K562 (cell line): ENCODE results near the gene UTP11. TPM values are rescaled to one million over a fixed set of nuclear protein-coding genes. Genes with fewer than 3 reads are reported as not detected.
A peak's percentile ranks its signal among the peaks of the same experiment; 100 is the strongest.

Experiments used
- CREB1 ChIP-seq, 2 experiments: sonication (generic) in 1 of 2; formaldehyde crosslinking in 1 of 2; IDR thresholded peaks; 2 replicates each; pipeline versions ENCODE4 v1.6.1 to v1.8.0; 2012 to 2022; ENCODE audit warnings: inconsistent platforms in 1 of 2, mild to moderate bottlenecking in 1 of 2, missing genetic modification reagents in 1 of 2, moderate library complexity in 1 of 2
- HNRNPK ChIP-seq: fragments of 200-400 bp; formaldehyde crosslinking; IDR thresholded peaks from one replicate; pipeline ENCODE4 v1.6.1; 2018; ENCODE audit warnings: mild to moderate bottlenecking, low read depth, low read length; ENCODE audit not compliant: poor library complexity, severe bottlenecking
- MAFG ChIP-seq: fragments of 450-650 bp; conservative IDR thresholded peaks from 2 replicates; pipeline ENCODE4 v1.6.1; 2016; ENCODE audit warnings: missing genetic modification characterization, missing compliant biosample characterization
- MTF1 ChIP-seq: fragments of 250-450 bp; sonication (Bioruptor Pico); IDR thresholded peaks from 2 replicates; pipeline ENCODE4 v1.9.0; 2021; ENCODE audit warnings: moderate library complexity, mild to moderate bottlenecking, inconsistent platforms, borderline replicate concordance
- POLR2AphosphoS2 ChIP-seq: IDR thresholded peaks from 2 replicates; pipeline ENCODE4 v1.6.1; 2012; ENCODE audit warnings: low read length, improper control_type of control experiment
- POLR2G ChIP-seq: fragments of 200-400 bp; formaldehyde crosslinking; IDR thresholded peaks from 2 replicates; pipeline ENCODE4 v1.6.1; 2017; ENCODE audit warnings: low read depth, mild to moderate bottlenecking, antibody characterized with exemption, low read length, moderate library complexity
- RBFOX2 ChIP-seq: fragments of 200-400 bp; formaldehyde crosslinking; IDR thresholded peaks from 2 replicates; pipeline ENCODE4 v1.6.1; 2017; ENCODE audit warnings: low read depth, mild to moderate bottlenecking, low read length, moderate library complexity
- RBM22 ChIP-seq: fragments of 200-400 bp; formaldehyde crosslinking; IDR thresholded peaks from 2 replicates; pipeline ENCODE4 v1.6.1; 2018; ENCODE audit warnings: low read length, low read depth; ENCODE audit not compliant: poor library complexity, severe bottlenecking
- ZFP36 ChIP-seq: fragments of 150-350 bp; IDR thresholded peaks from 2 replicates; pipeline ENCODE4 v1.6.1; 2018; ENCODE audit warnings: low read length, low read depth; ENCODE audit not compliant: partially characterized antibody
- ZNF12 ChIP-seq: sonication (generic); formaldehyde crosslinking; IDR thresholded peaks from 2 replicates; pipeline ENCODE4 v1.4.0; 2020; ENCODE audit warnings: mild to moderate bottlenecking, missing genetic modification reagents
- ZNF584 ChIP-seq: fragments of 200-800 bp; sonication (Bioruptor generic); IDR thresholded peaks from 2 replicates; pipeline ENCODE4 v1.6.1; 2016; ENCODE audit warnings: low read depth, mild to moderate bottlenecking, missing genetic modification characterization, missing compliant biosample characterization
- ZNF785 ChIP-seq: fragments of 250-450 bp; sonication (Bioruptor Pico); IDR thresholded peaks from 2 replicates; pipeline ENCODE4 v1.4.0; 2020; ENCODE audit warnings: mild to moderate bottlenecking
- polyA plus RNA-seq, 8 experiments: library from polyadenylated mRNA; depleted of rRNA in 4 of 8; stranded (reverse) in 5 of 8; unstranded in 3 of 8; fragments of >200 nt; fragmentation: Nextera tagmentation in 2 of 8; fragmentation: Illumina TruSeq in 1 of 8; extraction: Ambion mirVana in 2 of 8; extraction: Trizol in 1 of 8; gene quantifications; 2 replicates each; pipeline versions ENCODE4 v1.2.1 to v1.2.3, GENCODE V29; 2011 to 2014; ENCODE audit warnings: inconsistent platforms in 1 of 8, missing spikeins in 1 of 8
- total RNA-seq, 7 experiments: library from RNA; depleted of rRNA in 6 of 7; stranded (reverse); fragments of >200 nt in 6 of 7; fragmentation: Illumina TruSeq in 2 of 7; extraction: Trizol in 2 of 7; gene quantifications; 2 replicates each; pipeline versions ENCODE4 v1.2.1 to v1.2.3, GENCODE V29; 2011 to 2021; ENCODE audit warnings: low replicate concordance in 1 of 7
- TF ChIP-seq, protein P1 (sequence below): fragments of 450-650 bp; formaldehyde crosslinking; IDR thresholded peaks from 2 replicates; pipeline ENCODE4 v1.4.0; 2022; ENCODE audit warnings: mild to moderate bottlenecking, moderate library complexity
- TF ChIP-seq, protein P2 (sequence below): fragments of 450-650 bp; formaldehyde crosslinking; IDR thresholded peaks from 2 replicates; pipeline ENCODE4 v1.4.0; 2022; ENCODE audit warnings: missing genetic modification characterization
- TF ChIP-seq, protein P3 (sequence below): fragments of 450-650 bp; IDR thresholded peaks from 2 replicates; pipeline ENCODE4 v1.6.1; 2018; ENCODE audit warnings: mild to moderate bottlenecking, low read depth; ENCODE audit not compliant: partially characterized antibody
- TF ChIP-seq, protein P4 (sequence below): fragments of 450-650 bp; IDR thresholded peaks from 2 replicates; pipeline ENCODE4 v1.6.1; 2017; ENCODE audit warnings: antibody characterized with exemption, mild to moderate bottlenecking
- TF ChIP-seq, protein P5 (sequence below): sonication (generic); formaldehyde crosslinking; IDR thresholded peaks from 2 replicates; pipeline ENCODE4 v1.8.1; 2023; ENCODE audit warnings: mild to moderate bottlenecking, missing genetic modification reagents

UTP11 gene
- total and polyA plus RNA-seq, 9 of the 15 experiments (the other 6 are each of a cell fraction or from before 2014, with no cell fraction given): 91.1 to 378 (median 221) TPM

DNA sequence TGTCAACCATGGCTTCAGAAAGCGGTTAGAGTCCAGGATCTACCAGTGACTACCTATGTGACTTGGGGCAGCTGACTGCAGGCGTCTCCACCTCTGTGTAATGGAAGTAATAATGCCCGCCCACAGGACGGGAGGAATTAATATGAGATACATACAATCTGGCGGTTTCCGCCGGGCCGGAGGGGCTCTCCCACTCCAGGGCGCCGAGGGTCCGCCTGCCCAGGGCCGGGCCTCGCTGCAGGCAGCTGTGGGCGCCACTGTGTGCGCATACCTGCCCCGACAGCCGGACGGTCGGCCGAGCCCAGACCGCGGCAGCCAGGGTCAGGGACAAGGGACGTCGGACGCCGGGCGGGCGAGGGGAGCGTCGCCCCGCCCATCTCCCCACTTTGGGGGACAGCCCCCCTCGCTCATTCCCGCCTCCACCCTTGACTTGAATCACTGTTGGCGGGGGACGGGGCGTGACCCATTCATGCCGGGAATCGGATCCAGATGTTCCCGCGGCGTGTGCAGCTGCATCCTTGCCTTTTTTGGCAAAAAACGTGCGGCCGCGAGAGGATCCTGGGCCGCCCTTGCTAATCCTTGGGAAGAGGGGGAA lies 16.7 kb upstream of the UTP11 start (continued):
- TF ChIP-seq, protein P1, sequence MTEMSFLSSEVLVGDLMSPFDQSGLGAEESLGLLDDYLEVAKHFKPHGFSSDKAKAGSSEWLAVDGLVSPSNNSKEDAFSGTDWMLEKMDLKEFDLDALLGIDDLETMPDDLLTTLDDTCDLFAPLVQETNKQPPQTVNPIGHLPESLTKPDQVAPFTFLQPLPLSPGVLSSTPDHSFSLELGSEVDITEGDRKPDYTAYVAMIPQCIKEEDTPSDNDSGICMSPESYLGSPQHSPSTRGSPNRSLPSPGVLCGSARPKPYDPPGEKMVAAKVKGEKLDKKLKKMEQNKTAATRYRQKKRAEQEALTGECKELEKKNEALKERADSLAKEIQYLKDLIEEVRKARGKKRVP (CRISPR knock-in tag): no peak
- TF ChIP-seq, protein P2, sequence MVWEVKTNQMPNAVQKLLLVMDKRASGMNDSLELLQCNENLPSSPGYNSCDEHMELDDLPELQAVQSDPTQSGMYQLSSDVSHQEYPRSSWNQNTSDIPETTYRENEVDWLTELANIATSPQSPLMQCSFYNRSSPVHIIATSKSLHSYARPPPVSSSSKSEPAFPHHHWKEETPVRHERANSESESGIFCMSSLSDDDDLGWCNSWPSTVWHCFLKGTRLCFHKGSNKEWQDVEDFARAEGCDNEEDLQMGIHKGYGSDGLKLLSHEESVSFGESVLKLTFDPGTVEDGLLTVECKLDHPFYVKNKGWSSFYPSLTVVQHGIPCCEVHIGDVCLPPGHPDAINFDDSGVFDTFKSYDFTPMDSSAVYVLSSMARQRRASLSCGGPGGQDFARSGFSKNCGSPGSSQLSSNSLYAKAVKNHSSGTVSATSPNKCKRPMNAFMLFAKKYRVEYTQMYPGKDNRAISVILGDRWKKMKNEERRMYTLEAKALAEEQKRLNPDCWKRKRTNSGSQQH (CRISPR knock-in tag): no peak
- TF ChIP-seq ZFP36: no peak
- peak; percentile 93 for TF ChIP-seq RBM22
- no peak for TF ChIP-seq MAFG
- TF ChIP-seq ZNF12: no peak
- TF ChIP-seq, protein P3, sequence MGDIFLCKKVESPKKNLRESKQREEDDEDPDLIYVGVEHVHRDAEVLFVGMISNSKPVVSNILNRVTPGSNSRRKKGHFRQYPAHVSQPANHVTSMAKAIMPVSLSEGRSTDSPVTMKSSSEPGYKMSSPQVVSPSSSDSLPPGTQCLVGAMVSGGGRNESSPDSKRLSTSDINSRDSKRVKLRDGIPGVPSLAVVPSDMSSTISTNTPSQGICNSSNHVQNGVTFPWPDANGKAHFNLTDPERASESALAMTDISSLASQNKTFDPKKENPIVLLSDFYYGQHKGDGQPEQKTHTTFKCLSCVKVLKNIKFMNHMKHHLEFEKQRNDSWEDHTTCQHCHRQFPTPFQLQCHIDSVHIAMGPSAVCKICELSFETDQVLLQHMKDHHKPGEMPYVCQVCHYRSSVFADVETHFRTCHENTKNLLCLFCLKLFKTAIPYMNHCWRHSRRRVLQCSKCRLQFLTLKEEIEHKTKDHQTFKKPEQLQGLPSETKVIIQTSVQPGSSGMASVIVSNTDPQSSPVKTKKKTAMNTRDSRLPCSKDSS: no peak
- no peak for TF ChIP-seq MTF1 (CRISPR knock-in tag)
- no peak for TF ChIP-seq ZNF584 (CRISPR knock-in tag)
- no peak for TF ChIP-seq ZNF785
- peak; percentile 81 for TF ChIP-seq POLR2G
- TF ChIP-seq, protein P4, sequence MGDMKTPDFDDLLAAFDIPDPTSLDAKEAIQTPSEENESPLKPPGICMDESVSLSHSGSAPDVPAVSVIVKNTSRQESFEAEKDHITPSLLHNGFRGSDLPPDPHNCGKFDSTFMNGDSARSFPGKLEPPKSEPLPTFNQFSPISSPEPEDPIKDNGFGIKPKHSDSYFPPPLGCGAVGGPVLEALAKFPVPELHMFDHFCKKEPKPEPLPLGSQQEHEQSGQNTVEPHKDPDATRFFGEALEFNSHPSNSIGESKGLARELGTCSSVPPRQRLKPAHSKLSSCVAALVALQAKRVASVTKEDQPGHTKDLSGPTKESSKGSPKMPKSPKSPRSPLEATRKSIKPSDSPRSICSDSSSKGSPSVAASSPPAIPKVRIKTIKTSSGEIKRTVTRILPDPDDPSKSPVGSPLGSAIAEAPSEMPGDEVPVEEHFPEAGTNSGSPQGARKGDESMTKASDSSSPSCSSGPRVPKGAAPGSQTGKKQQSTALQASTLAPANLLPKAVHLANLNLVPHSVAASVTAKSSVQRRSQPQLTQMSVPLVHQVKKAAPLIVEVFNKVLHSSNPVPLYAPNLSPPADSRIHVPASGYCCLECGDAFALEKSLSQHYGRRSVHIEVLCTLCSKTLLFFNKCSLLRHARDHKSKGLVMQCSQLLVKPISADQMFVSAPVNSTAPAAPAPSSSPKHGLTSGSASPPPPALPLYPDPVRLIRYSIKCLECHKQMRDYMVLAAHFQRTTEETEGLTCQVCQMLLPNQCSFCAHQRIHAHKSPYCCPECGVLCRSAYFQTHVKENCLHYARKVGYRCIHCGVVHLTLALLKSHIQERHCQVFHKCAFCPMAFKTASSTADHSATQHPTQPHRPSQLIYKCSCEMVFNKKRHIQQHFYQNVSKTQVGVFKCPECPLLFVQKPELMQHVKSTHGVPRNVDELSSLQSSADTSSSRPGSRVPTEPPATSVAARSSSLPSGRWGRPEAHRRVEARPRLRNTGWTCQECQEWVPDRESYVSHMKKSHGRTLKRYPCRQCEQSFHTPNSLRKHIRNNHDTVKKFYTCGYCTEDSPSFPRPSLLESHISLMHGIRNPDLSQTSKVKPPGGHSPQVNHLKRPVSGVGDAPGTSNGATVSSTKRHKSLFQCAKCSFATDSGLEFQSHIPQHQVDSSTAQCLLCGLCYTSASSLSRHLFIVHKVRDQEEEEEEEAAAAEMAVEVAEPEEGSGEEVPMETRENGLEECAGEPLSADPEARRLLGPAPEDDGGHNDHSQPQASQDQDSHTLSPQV: no peak
- peak; percentile 81 for TF ChIP-seq RBFOX2
- TF ChIP-seq POLR2AphosphoS2: no peak
- TF ChIP-seq HNRNPK: no peak
- TF ChIP-seq CREB1 (IDR thresholded peaks at IDR 0.05): 0 out of 2 replicates have a peak, but pooled peaks have one; percentile 6
- TF ChIP-seq CREB1 (CRISPR knock-in tag; IDR thresholded peaks at IDR 0.05): no peak
- TF ChIP-seq, protein P5, sequence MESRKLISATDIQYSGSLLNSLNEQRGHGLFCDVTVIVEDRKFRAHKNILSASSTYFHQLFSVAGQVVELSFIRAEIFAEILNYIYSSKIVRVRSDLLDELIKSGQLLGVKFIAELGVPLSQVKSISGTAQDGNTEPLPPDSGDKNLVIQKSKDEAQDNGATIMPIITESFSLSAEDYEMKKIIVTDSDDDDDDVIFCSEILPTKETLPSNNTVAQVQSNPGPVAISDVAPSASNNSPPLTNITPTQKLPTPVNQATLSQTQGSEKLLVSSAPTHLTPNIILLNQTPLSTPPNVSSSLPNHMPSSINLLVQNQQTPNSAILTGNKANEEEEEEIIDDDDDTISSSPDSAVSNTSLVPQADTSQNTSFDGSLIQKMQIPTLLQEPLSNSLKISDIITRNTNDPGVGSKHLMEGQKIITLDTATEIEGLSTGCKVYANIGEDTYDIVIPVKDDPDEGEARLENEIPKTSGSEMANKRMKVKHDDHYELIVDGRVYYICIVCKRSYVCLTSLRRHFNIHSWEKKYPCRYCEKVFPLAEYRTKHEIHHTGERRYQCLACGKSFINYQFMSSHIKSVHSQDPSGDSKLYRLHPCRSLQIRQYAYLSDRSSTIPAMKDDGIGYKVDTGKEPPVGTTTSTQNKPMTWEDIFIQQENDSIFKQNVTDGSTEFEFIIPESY: peak; percentile 97
